ENCODE measurements around the gene CCDC178. TPM values are rescaled to one million over a fixed set of nuclear protein-coding genes. Genes with fewer than 3 reads are reported as not detected.

CCDC178 gene
- total RNA-seq, 4 donors from 2014 or later: 1.2 to 2.2 (median 1.7) TPM; not detected in 1

GRCh38 chr18:33277431-33277830, 163.1 kb downstream of the CCDC178 start:
- no peaks in the 10 kb centered on the region for H3K27me3 ChIP-seq
- intact Hi-C loops (cut with DNase I): no loop called here
- H3K4me3 ChIP-seq: no peak overlapping the region
- H3K36me3 ChIP-seq: no peaks in the 10 kb centered on the region
- H3K9me3 ChIP-seq: no peaks in the 10 kb centered on the region
- DNase-seq (ENCODE audit: extremely low spot score): no peak
- H3K4me1 ChIP-seq: no peaks in the 10 kb centered on the region
- no peak overlapping the region for H3K27ac ChIP-seq (replicated peaks in 1 of 4)
- TF ChIP-seq CTCF (IDR thresholded peaks at IDR 0.05) (no peak), EP300 (IDR thresholded peaks at IDR 0.05) (no peak), POLR2AphosphoS5 (IDR thresholded peaks at IDR 0.05) (no peak), POLR2A (IDR thresholded peaks at IDR 0.05; ENCODE audit: low read depth) (no peak)

DNA sequence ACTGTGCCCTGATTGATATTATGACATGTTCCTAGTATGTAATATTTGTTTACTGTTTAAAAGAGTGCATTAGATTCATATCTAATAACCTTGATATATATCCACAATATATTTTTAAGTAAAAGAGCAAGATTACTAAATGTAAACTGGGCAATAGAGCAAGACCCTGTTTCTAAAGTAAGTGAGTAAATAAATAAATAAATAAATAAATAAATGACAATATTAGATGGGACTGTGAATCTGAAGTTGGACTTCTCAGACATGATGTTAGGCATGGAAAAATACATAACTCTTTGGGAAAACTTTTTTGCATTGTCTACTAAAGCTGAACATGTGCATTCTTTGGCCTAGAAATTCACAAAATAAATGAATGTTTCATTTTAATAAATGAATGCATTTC, 164.7 kb downstream of the CCDC178 start:
- Histone ChIP-seq H3K4me3 (no peak overlapping the region), H3K4me1 (no peaks in the 10 kb centered on the region), H3K27ac (replicated peaks in 1 of 4) (no peak overlapping the region), H3K9me3 (no peaks in the 10 kb centered on the region), H3K36me3 (no peaks in the 10 kb centered on the region), H3K27me3 (no peaks in the 10 kb centered on the region)
- no peak for TF ChIP-seq EP300 (IDR thresholded peaks at IDR 0.05)
- TF ChIP-seq POLR2AphosphoS5 (IDR thresholded peaks at IDR 0.05): no peak
- TF ChIP-seq CTCF (IDR thresholded peaks at IDR 0.05): no peak
- TF ChIP-seq POLR2A (IDR thresholded peaks at IDR 0.05; ENCODE audit: low read depth): no peak
- no peak for DNase-seq (ENCODE audit: extremely low spot score)
- intact Hi-C loops (cut with DNase I): no loop called here

- WGBS: 58% methylated on average over 1 of the region's 1 CpG
- Histone ChIP-seq H3K4me3 (no peak overlapping the region), H3K27ac (replicated peaks in 1 of 4) (no peak overlapping the region), H3K27me3 (no peaks in the 10 kb centered on the region), H3K9me3 (no peaks in the 10 kb centered on the region), H3K36me3 (no peaks in the 10 kb centered on the region), H3K4me1 (no peaks in the 10 kb centered on the region)
- TF ChIP-seq POLR2A (IDR thresholded peaks at IDR 0.05; ENCODE audit: low read depth): no peak
- no peak for TF ChIP-seq CTCF (IDR thresholded peaks at IDR 0.05)
- no peak for TF ChIP-seq EP300 (IDR thresholded peaks at IDR 0.05)
- TF ChIP-seq POLR2AphosphoS5 (IDR thresholded peaks at IDR 0.05): no peak
- intact Hi-C loops (cut with DNase I): no loop called here
- DNase-seq (ENCODE audit: extremely low spot score): no peak
These were observed 170.2 kb downstream of the CCDC178 start for GRCh38 chr18:33270297-33270696.

DNA sequence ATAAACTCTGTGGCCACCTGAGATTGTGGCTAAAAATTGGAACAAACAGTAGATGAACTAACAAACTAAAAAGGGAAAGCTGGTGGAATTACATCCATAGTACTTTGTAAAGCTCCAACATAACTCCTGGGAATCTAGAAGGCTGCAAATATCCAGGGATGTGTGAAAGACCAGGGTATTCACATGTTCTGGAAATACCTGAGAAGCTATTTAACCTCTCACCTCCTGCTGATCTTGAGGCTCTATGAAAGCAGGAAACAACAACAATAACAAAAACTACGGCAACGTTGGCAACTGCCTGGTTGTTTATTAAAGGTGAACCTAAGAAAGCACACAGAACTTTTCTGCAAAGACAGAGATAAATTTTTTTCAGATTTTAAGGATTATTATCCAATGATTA, 171.3 kb downstream of the CCDC178 start:
- Histone ChIP-seq H3K4me3 (no peak overlapping the region), H3K9me3 (no peaks in the 10 kb centered on the region), H3K4me1 (no peaks in the 10 kb centered on the region), H3K27ac (replicated peaks in 1 of 4) (no peak overlapping the region), H3K36me3 (no peaks in the 10 kb centered on the region), H3K27me3 (no peaks in the 10 kb centered on the region)
- TF ChIP-seq POLR2A (IDR thresholded peaks at IDR 0.05; ENCODE audit: low read depth) (no peak), CTCF (IDR thresholded peaks at IDR 0.05) (no peak), POLR2AphosphoS5 (IDR thresholded peaks at IDR 0.05) (no peak), EP300 (IDR thresholded peaks at IDR 0.05) (no peak)
- intact Hi-C loops (cut with DNase I): no loop called here
- no peak for DNase-seq (ENCODE audit: extremely low spot score)
- WGBS: 7% methylated on average over 2 of the region's 2 CpGs

GRCh38 chr18:33264566-33264965, 176.0 kb downstream of the CCDC178 start:
- DNase-seq (ENCODE audit: extremely low spot score): no peak
- Histone ChIP-seq H3K4me3 (no peak overlapping the region), H3K27me3 (no peaks in the 10 kb centered on the region), H3K9me3 (no peaks in the 10 kb centered on the region), H3K27ac (replicated peaks in 1 of 4) (no peak overlapping the region), H3K36me3 (no peaks in the 10 kb centered on the region), H3K4me1 (no peaks in the 10 kb centered on the region)
- intact Hi-C loops (cut with DNase I): no loop called here
- TF ChIP-seq POLR2A (IDR thresholded peaks at IDR 0.05; ENCODE audit: low read depth) (no peak), EP300 (IDR thresholded peaks at IDR 0.05) (no peak)
- 56% methylated on average over 1 of the region's 1 CpG for WGBS

Data from esophagus muscularis mucosa (tissue), 4 donors.